ENCODE measurements around the gene BICDL1. TPM values are rescaled to one million over a fixed set of nuclear protein-coding genes. Genes with fewer than 3 reads are reported as not detected.

BICDL1 gene
- total RNA-seq, 4 donors from 2014 or later: 0.47 to 13.9 (median 1.2) TPM

- no peak for ATAC-seq
- WGBS, 2 donors (ENCODE audit: low coverage in 1 of 2): 80% methylated on average over 1 of the region's 1 CpG; no CpG with 5 or more reads in 1 of the 2 donors
- TF ChIP-seq EP300 (IDR thresholded peaks at IDR 0.05) (no peak), POLR2A (IDR thresholded peaks at IDR 0.05) (no peak), POLR2AphosphoS5 (IDR thresholded peaks at IDR 0.05) (no peak), CTCF (IDR thresholded peaks at IDR 0.05) (no peak)
These were observed 76.4 kb downstream of the BICDL1 start for GRCh38 chr12:120065472-120065871.

GRCh38 chr12:120066341-120066740, 77.3 kb downstream of the BICDL1 start:
- 86 to 100% methylated on average over 2 of the region's 2 CpGs for WGBS, 2 donors (ENCODE audit: low coverage in 1 of 2)
- Histone ChIP-seq H3K9me3 (no peaks in the 10 kb centered on the region), H3K27ac (no peak overlapping the region), H3K36me3 (no peaks in the 10 kb centered on the region), H3K27me3 (peaks cover 20% of the 10 kb centered on the region), H3K4me3 (no peak overlapping the region), H3K4me1 (no peaks in the 10 kb centered on the region)
- TF ChIP-seq CTCF (IDR thresholded peaks at IDR 0.05) (no peak), POLR2AphosphoS5 (IDR thresholded peaks at IDR 0.05) (no peak), EP300 (IDR thresholded peaks at IDR 0.05) (no peak), POLR2A (IDR thresholded peaks at IDR 0.05) (no peak)
- no peak for ATAC-seq

More at GRCh38 chr12:120065472-120065871, 76.4 kb downstream of the BICDL1 start:
- no peaks in the 10 kb centered on the region for H3K9me3 ChIP-seq
- peaks cover 25% of the 10 kb centered on the region for H3K27me3 ChIP-seq
- H3K27ac ChIP-seq: no peak overlapping the region
- no peak overlapping the region for H3K4me3 ChIP-seq
- no peaks in the 10 kb centered on the region for H3K4me1 ChIP-seq
- no peaks in the 10 kb centered on the region for H3K36me3 ChIP-seq

GRCh38 chr12:120067084-120067869, 78.2 kb downstream of the BICDL1 start:
- WGBS, 2 donors (ENCODE audit: low coverage in 1 of 2): 59 to 100% methylated on average over 2 to 3 of the region's 3 CpGs
- TF ChIP-seq EP300 (IDR thresholded peaks at IDR 0.05): no peak
- TF ChIP-seq POLR2A (IDR thresholded peaks at IDR 0.05): no peak
- TF ChIP-seq CTCF (IDR thresholded peaks at IDR 0.05): no peak
- no peak for TF ChIP-seq POLR2AphosphoS5 (IDR thresholded peaks at IDR 0.05)
- H3K4me3 ChIP-seq: no peak overlapping the region

GRCh38 chr12:120067901-120068300, 78.9 kb downstream of the BICDL1 start:
- H3K4me1 ChIP-seq: no peaks in the 10 kb centered on the region
- H3K27me3 ChIP-seq: peaks cover 20% of the 10 kb centered on the region
- no peaks in the 10 kb centered on the region for H3K36me3 ChIP-seq
- H3K4me3 ChIP-seq: no peak overlapping the region
- H3K27ac ChIP-seq: no peak overlapping the region
- no peaks in the 10 kb centered on the region for H3K9me3 ChIP-seq
- no peak for TF ChIP-seq EP300 (IDR thresholded peaks at IDR 0.05)
- TF ChIP-seq POLR2AphosphoS5 (IDR thresholded peaks at IDR 0.05): no peak
- TF ChIP-seq POLR2A (IDR thresholded peaks at IDR 0.05): no peak
- TF ChIP-seq CTCF (IDR thresholded peaks at IDR 0.05): no peak
- ATAC-seq: no peak
- WGBS, 2 donors (ENCODE audit: low coverage in 1 of 2): 74 to 100% methylated on average over 1 to 3 of the region's 3 CpGs

More at GRCh38 chr12:120067084-120067869, 78.2 kb downstream of the BICDL1 start:
- Histone ChIP-seq H3K4me1 (no peaks in the 10 kb centered on the region), H3K27ac (no peak overlapping the region), H3K36me3 (no peaks in the 10 kb centered on the region), H3K9me3 (no peaks in the 10 kb centered on the region), H3K27me3 (peaks cover 20% of the 10 kb centered on the region)
- no peak for ATAC-seq

- no peaks in the 10 kb centered on the region for H3K9me3 ChIP-seq
- H3K27me3 ChIP-seq: peaks cover 12% of the 10 kb centered on the region
- TF ChIP-seq POLR2AphosphoS5 (IDR thresholded peaks at IDR 0.05): no peak
- H3K36me3 ChIP-seq: no peaks in the 10 kb centered on the region
- 56 to 65% methylated on average over 5 of the region's 5 CpGs for WGBS, 2 donors (ENCODE audit: low coverage in 1 of 2)
- no peak for ATAC-seq
- H3K27ac ChIP-seq: no peak overlapping the region
- no peak overlapping the region for H3K4me3 ChIP-seq
- H3K4me1 ChIP-seq: no peaks in the 10 kb centered on the region
These were observed 80.2 kb downstream of the BICDL1 start for GRCh38 chr12:120069278-120069677.
